NCI-H2227 (cell line): Measurements from ENCODE around the gene CASP4.

Experiments
- DNase-seq: peaks from one replicate; lab custom pipeline; 2025; ENCODE audit not compliant: unreplicated experiment; lab: John Stamatoyannopoulos, UW

CASP4 gene

DNA sequence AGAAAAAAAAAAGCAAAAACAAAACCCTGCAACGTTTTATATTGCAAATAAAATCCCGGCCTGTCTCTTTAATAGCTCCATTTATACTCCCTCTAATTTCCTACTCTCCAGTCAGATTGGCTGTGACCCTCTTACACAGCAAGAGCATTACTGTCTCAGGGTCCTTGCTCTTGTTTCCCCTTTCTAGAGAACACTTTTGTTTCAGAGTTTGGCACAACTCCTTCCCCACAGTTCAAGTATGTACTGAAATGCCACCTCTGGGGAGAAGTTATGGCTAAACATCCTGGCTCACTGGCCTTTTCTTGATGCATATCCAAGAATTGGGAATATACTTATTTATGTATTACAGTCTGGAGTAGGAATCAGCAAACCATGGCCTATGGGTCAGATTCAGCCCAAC, 72.7 kb downstream of the CASP4 start:
- no peak for DNase-seq

DNA sequence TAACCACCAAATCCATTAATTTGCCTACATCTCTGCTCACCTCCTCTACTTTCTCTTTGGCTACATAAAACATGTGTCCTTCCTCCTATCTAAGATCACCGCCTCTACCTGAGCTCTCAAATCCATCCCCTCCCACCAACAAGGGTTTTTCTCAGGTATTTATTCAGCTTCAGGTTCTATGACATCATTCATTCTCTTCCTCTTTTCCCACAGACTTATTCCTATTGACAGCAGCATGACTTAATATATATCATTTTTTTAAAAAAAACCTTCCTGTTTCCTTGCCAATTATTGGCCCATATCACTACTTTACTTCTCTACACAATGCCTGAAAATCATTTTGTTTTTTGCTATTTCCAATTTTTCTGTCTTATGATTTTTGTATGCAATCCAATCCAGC, 74.5 kb downstream of the CASP4 start:
- DNase-seq: no peak
